ENCODE measurements around the gene RAB6D.
"Not testable (repeated sequence)": the region's sequence is repeated elsewhere in the genome, so short reads cannot be mapped to it uniquely, and the experiment has no call there.

RAB6D gene

GRCh38 chr2:131321344-131321743, 42.6 kb downstream of the RAB6D start:
- not testable (repeated sequence) for H3K4me1 ChIP-seq (ENCODE audit: control insufficient read depth, insufficient read depth, low read length, unreplicated experiment); H3K27me3 ChIP-seq (ENCODE audit: insufficient read depth, low read length); H3K27ac ChIP-seq (ENCODE audit: low read depth, low read length); H2AFZ ChIP-seq (ENCODE audit: low read length, unreplicated experiment); H3K36me3 ChIP-seq (ENCODE audit: insufficient read depth, low read length); H3K79me2 ChIP-seq (ENCODE audit: control insufficient read depth, insufficient read depth, low read length, unreplicated experiment); H3K4me3 ChIP-seq (ENCODE audit: low read depth, low read length)

GRCh38 chr2:131311001-131311400, 53.0 kb downstream of the RAB6D start:
- not testable (repeated sequence) for H3K4me1 ChIP-seq (ENCODE audit: control insufficient read depth, insufficient read depth, low read length, unreplicated experiment); H3K36me3 ChIP-seq (ENCODE audit: insufficient read depth, low read length); H3K27ac ChIP-seq (ENCODE audit: low read depth, low read length); H3K4me3 ChIP-seq (ENCODE audit: low read depth, low read length); H3K27me3 ChIP-seq (ENCODE audit: insufficient read depth, low read length); H2AFZ ChIP-seq (ENCODE audit: low read length, unreplicated experiment); H3K79me2 ChIP-seq (ENCODE audit: control insufficient read depth, insufficient read depth, low read length, unreplicated experiment)

Data from ACC112 (cell line).